ENCODE measurements around the gene MAPK7. TPM values are rescaled to one million over a fixed set of nuclear protein-coding genes. Genes with fewer than 3 reads are reported as not detected.

MAPK7 gene
- total RNA-seq, 1 donor from 2014 or later = 146 TPM

GRCh38 chr17:19357761-19358160 lies 20.5 kb upstream of the MAPK7 start:
- intact Hi-C loops (cut with DNase I) = no loop called here
- H3K27me3 ChIP-seq = no peaks in the 10 kb centered on the region
- no peak for TF ChIP-seq CTCF (IDR thresholded peaks at IDR 0.05)

GRCh38 chr17:19359151-19359550 lies 19.1 kb upstream of the MAPK7 start:
- H3K9me3 ChIP-seq = no peaks in the 10 kb centered on the region
- H3K4me1 ChIP-seq = no peaks in the 10 kb centered on the region
- intact Hi-C loops (cut with DNase I) = no loop called here
- H3K36me3 ChIP-seq = no peaks in the 10 kb centered on the region
- no peak overlapping the region for H3K27ac ChIP-seq
- DNase-seq (ENCODE audit: low spot score in 2 of 2) = no peak
- no peaks in the 10 kb centered on the region for H3K27me3 ChIP-seq
- no peak for TF ChIP-seq CTCF (IDR thresholded peaks at IDR 0.05)
- H3K4me3 ChIP-seq = no peak overlapping the region

More at GRCh38 chr17:19357761-19358160, 20.5 kb upstream of the MAPK7 start:
- Histone ChIP-seq H3K9me3 (no peaks in the 10 kb centered on the region), H3K4me1 (no peaks in the 10 kb centered on the region), H3K36me3 (no peaks in the 10 kb centered on the region), H3K4me3 (no peak overlapping the region), H3K27ac (no peak overlapping the region)
- DNase-seq (ENCODE audit: low spot score in 2 of 2) = no peak

- H3K4me1 ChIP-seq = no peaks in the 10 kb centered on the region
- intact Hi-C loops (cut with DNase I) = loop anchor here (5.0 kb wide), 2 partner anchors 52 to 287 kb away; partner anchors contain the start of genes ALDH3A2 and RNF112
- H3K9me3 ChIP-seq = no peaks in the 10 kb centered on the region
- no peak for DNase-seq (ENCODE audit: low spot score in 2 of 2)
- H3K36me3 ChIP-seq = no peaks in the 10 kb centered on the region
- H3K27me3 ChIP-seq = no peaks in the 10 kb centered on the region
- H3K4me3 ChIP-seq = no peak overlapping the region
- TF ChIP-seq CTCF (IDR thresholded peaks at IDR 0.05) = no peak
- H3K27ac ChIP-seq = no peak overlapping the region
Observed at GRCh38 chr17:19359856-19360255, 18.4 kb upstream of the MAPK7 start.

GRCh38 chr17:19360772-19361171 lies 17.5 kb upstream of the MAPK7 start:
- DNase-seq (ENCODE audit: low spot score in 2 of 2) = no peak
- TF ChIP-seq CTCF (IDR thresholded peaks at IDR 0.05) = no peak
- H3K4me1 ChIP-seq = no peaks in the 10 kb centered on the region
- no peak overlapping the region for H3K4me3 ChIP-seq
- intact Hi-C loops (cut with DNase I) = loop anchor here (5.0 kb wide), 2 partner anchors 52 to 287 kb away; partner anchors contain the start of genes ALDH3A2 and RNF112
- H3K36me3 ChIP-seq = no peaks in the 10 kb centered on the region
- no peaks in the 10 kb centered on the region for H3K9me3 ChIP-seq
- no peak overlapping the region for H3K27ac ChIP-seq
- no peaks in the 10 kb centered on the region for H3K27me3 ChIP-seq

- no peaks in the 10 kb centered on the region for H3K27me3 ChIP-seq
- H3K36me3 ChIP-seq = no peaks in the 10 kb centered on the region
- DNase-seq (ENCODE audit: low spot score in 2 of 2) = no peak
- no peaks in the 10 kb centered on the region for H3K4me1 ChIP-seq
- intact Hi-C loops (cut with DNase I) = loop anchor here (5.0 kb wide), 2 partner anchors 51 to 286 kb away; partner anchors contain the start of genes ALDH3A2 and RNF112
- no peak overlapping the region for H3K4me3 ChIP-seq
- no peak overlapping the region for H3K27ac ChIP-seq
- no peaks in the 10 kb centered on the region for H3K9me3 ChIP-seq
- no peak for TF ChIP-seq CTCF (IDR thresholded peaks at IDR 0.05)
Observed at GRCh38 chr17:19361326-19361725, 17.0 kb upstream of the MAPK7 start.

- H3K4me1 ChIP-seq = no peaks in the 10 kb centered on the region
- H3K27ac ChIP-seq = peak overlapping the region; percentile 55 to 86
- no peaks in the 10 kb centered on the region for H3K9me3 ChIP-seq
- TF ChIP-seq CTCF (IDR thresholded peaks at IDR 0.05) = no peak
- DNase-seq (ENCODE audit: low spot score in 2 of 2) = no peak
- H3K4me3 ChIP-seq = peak overlapping the region; percentile 46 to 91
- H3K27me3 ChIP-seq = no peaks in the 10 kb centered on the region
- H3K36me3 ChIP-seq = no peaks in the 10 kb centered on the region
- intact Hi-C loops (cut with DNase I) = loop anchor here (1.0 to 5.0 kb wide), 5 partner anchors 15 to 405 kb away; partner anchors contain the start of genes ALDH3A2 and RNF112
Observed at GRCh38 chr17:19361944-19362276, 16.4 kb upstream of the MAPK7 start.
